Tibial artery (tissue), 4 donors: Measurements from ENCODE around the gene MEIS1.

ENCODE experiments used
- DNase-seq, 2 donors: peaks; one replicate each; pipeline ENCODE4 v3.0.0-alpha.2; 2019
- H3K27ac ChIP-seq, 2 donors: fragments of 200-600 bp; sonication (generic) in 1 of 2; 1 replicate in 1 of 2; 2 replicates in 1 of 2; pipeline ENCODE4 v1.5.1; 2018 to 2019; ENCODE audit warnings: mild to moderate bottlenecking in 1 of 2
- H3K27me3 ChIP-seq, 2 donors: fragments of 200-600 bp; sonication (generic) in 1 of 2; one replicate each; pipeline versions ENCODE4 v1.5.1 to v1.6.0; 2016 to 2019
- H3K36me3 ChIP-seq, 3 donors: fragments of 200-600 bp; sonication (generic) in 2 of 3; one replicate each; pipeline ENCODE4 v1.5.1; 2016 to 2019; ENCODE audit warnings: mild to moderate bottlenecking in 2 of 3
- H3K4me1 ChIP-seq, 4 donors: fragments of 200-600 bp; sonication (generic) in 2 of 4; 1 replicate in 3 of 4; 2 replicates in 1 of 4; pipeline ENCODE4 v1.5.1; 2016 to 2019
- H3K4me3 ChIP-seq, 2 donors: fragments of 200-600 bp; sonication (generic) in 1 of 2; 1 replicate in 1 of 2; 2 replicates in 1 of 2; pipeline ENCODE4 v1.5.1; 2018 to 2019; ENCODE audit warnings: mild to moderate bottlenecking in 2 of 2
- H3K9me3 ChIP-seq, 3 donors: fragments of 200-600 bp; sonication (generic) in 1 of 3; one replicate each; pipeline ENCODE4 v1.5.1; 2016 to 2019
- intact Hi-C: fragments of 100-400 bp; cut with DNase I; formaldehyde crosslinking; loops from one replicate; pipeline ENCODE4 v1.15.0; 2023; ENCODE audit warnings: low total_unique reads
- TF ChIP-seq, protein P1 (sequence below), 2 experiments: fragments of 200-600 bp in 1 of 2; fragments of 450-650 bp in 1 of 2; IDR thresholded peaks; one replicate each; pipeline ENCODE4 v1.5.1; 2017 to 2019; ENCODE audit warnings: antibody characterized with exemption in 2 of 2, mild to moderate bottlenecking in 1 of 2, moderate library complexity in 1 of 2

The MEIS1 gene

DNA sequence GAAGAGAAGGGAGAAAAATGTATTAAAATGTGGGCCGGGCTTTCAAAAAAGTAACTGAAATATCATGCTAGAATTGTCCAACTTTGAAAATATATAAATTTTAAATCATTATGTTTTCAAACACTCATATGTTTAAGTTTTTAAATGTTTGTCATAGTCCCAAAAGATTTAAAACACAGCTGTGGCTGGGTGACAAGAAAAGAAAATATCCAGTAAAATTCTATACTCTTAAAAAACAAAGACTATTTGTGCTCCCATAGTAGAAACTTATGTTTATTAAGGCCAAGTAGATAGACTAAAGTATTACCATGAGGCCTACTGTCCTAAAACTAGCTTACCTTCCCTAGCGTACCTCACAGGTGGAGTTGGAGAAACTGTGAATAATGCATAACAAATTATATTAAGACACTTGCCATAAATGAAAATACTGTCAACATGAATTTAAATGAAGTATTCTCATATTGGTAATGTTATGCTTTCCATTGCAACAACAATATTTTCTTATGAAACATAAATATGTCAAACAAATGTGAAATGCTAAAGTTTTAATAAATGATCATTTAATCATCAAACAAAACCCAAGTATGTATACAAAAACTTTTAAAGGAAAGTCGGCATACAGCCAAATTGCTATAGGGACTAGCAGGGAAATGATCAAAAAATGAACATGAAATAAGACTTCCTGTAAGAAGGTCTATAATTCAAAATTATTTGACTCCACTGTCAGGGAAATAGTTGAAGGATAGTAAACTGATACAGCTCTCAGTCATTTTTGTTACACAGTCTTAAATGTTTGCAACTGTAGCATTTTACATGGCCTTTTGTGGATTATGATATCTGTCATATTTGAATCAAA is 13.4 kb downstream of the MEIS1 start:
- TF ChIP-seq, protein P1, sequence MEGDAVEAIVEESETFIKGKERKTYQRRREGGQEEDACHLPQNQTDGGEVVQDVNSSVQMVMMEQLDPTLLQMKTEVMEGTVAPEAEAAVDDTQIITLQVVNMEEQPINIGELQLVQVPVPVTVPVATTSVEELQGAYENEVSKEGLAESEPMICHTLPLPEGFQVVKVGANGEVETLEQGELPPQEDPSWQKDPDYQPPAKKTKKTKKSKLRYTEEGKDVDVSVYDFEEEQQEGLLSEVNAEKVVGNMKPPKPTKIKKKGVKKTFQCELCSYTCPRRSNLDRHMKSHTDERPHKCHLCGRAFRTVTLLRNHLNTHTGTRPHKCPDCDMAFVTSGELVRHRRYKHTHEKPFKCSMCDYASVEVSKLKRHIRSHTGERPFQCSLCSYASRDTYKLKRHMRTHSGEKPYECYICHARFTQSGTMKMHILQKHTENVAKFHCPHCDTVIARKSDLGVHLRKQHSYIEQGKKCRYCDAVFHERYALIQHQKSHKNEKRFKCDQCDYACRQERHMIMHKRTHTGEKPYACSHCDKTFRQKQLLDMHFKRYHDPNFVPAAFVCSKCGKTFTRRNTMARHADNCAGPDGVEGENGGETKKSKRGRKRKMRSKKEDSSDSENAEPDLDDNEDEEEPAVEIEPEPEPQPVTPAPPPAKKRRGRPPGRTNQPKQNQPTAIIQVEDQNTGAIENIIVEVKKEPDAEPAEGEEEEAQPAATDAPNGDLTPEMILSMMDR (IDR thresholded peaks at IDR 0.05): no peak
- Histone ChIP-seq H3K36me3 (peaks cover 4 to 24% (median 9%) of the 10 kb centered on the region in 3 donors), H3K9me3 (no peaks in the 10 kb centered on the region), H3K4me3 (no peak overlapping the region), H3K27me3 (no peaks in the 10 kb centered on the region), H3K27ac (no peak overlapping the region), H3K4me1 (peaks cover 0 to 21% (median 2%) of the 10 kb centered on the region in 4 donors)
- no peak for DNase-seq
- intact Hi-C loops: no loop called here

DNA sequence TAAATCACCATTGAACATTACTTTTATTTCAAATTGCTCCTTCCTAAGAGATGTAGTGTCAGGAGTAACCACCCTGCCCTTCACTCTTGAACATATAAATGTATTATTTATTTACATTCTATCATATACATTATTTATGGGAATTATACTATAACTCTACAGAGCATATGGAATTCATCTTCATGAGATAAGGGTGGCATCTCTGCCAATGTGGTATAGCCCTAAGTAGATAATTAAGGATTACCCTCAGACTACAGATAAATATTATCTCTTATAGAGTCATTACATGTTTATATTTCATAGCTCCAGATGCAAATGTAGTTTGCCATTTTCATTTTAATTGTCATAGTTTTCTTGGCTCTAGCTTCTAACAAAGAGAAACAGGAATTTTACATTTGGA is 17.3 kb downstream of the MEIS1 start:
- no peak overlapping the region for H3K27ac ChIP-seq
- peaks cover 0 to 16% (median 2%) of the 10 kb centered on the region in 4 donors for H3K4me1 ChIP-seq
- no peak overlapping the region for H3K4me3 ChIP-seq
- no peaks in the 10 kb centered on the region for H3K36me3 ChIP-seq
- H3K9me3 ChIP-seq: no peaks in the 10 kb centered on the region
- no peak for DNase-seq
- intact Hi-C loops: no loop called here
- H3K27me3 ChIP-seq: no peaks in the 10 kb centered on the region
- TF ChIP-seq, protein P1 (IDR thresholded peaks at IDR 0.05): no peak

GRCh38 chr2:66452917-66453316 is 18.0 kb downstream of the MEIS1 start:
- TF ChIP-seq, protein P1 (IDR thresholded peaks at IDR 0.05): no peak
- no peak overlapping the region for H3K27ac ChIP-seq
- intact Hi-C loops: no loop called here
- no peak for DNase-seq
- no peaks in the 10 kb centered on the region for H3K9me3 ChIP-seq
- H3K27me3 ChIP-seq: no peaks in the 10 kb centered on the region
- H3K4me1 ChIP-seq: peaks cover 0 to 16% (median 2%) of the 10 kb centered on the region in 4 donors
- no peak overlapping the region for H3K4me3 ChIP-seq
- no peaks in the 10 kb centered on the region for H3K36me3 ChIP-seq

- Histone ChIP-seq H3K27me3 (no peaks in the 10 kb centered on the region), H3K9me3 (no peaks in the 10 kb centered on the region), H3K4me1 (peaks cover 0 to 16% (median 0%) of the 10 kb centered on the region in 4 donors), H3K4me3 (no peak overlapping the region), H3K27ac (no peak overlapping the region), H3K36me3 (no peaks in the 10 kb centered on the region)
- DNase-seq: no peak
- intact Hi-C loops: no loop called here
- TF ChIP-seq, protein P1 (IDR thresholded peaks at IDR 0.05): no peak
These were observed 20.6 kb downstream of the MEIS1 start for GRCh38 chr2:66455490-66455889.

- DNase-seq: no peak
- H3K4me1 ChIP-seq: peaks cover 0 to 16% (median 0%) of the 10 kb centered on the region in 4 donors
- H3K36me3 ChIP-seq: no peaks in the 10 kb centered on the region
- TF ChIP-seq, protein P1 (IDR thresholded peaks at IDR 0.05): no peak
- H3K4me3 ChIP-seq: no peak overlapping the region
- H3K27ac ChIP-seq: no peak overlapping the region
- H3K9me3 ChIP-seq: no peaks in the 10 kb centered on the region
- H3K27me3 ChIP-seq: no peaks in the 10 kb centered on the region
- intact Hi-C loops: no loop called here
These were observed 21.5 kb downstream of the MEIS1 start for GRCh38 chr2:66456183-66457041.
